Bone marrow (tissue), 2 donors: ENCODE measurements around the gene CFHR2.
"Not testable (repeated sequence)": the region's sequence is repeated elsewhere in the genome, so short reads cannot be mapped to it uniquely, and the experiment has no call there.

Experiments used
- DNase-seq, 2 donors: peaks; one replicate each; lab custom pipeline; 2025; lab: John Stamatoyannopoulos, UW

Gene CFHR2

GRCh38 chr1:196943568-196943967 lies at the start of gene CFHR2:
Gene CFHR2 (plus strand): TSS chr1:196943738. CDS start chr1:196943881, 143 bp downstream.
- not testable (repeated sequence) for DNase-seq

- DNase-seq = no peak
These were observed 47.2 kb upstream of the CFHR2 start for GRCh38 chr1:196896355-196896754.

- no peak for DNase-seq
These were observed 46.2 kb upstream of the CFHR2 start for GRCh38 chr1:196897158-196897828.

GRCh38 chr1:196902344-196902743 lies 41.2 kb upstream of the CFHR2 start:
- DNase-seq = no peak

GRCh38 chr1:196910215-196910614 lies 33.3 kb upstream of the CFHR2 start:
- no peak for DNase-seq

GRCh38 chr1:196912283-196912682 lies 31.3 kb upstream of the CFHR2 start:
- DNase-seq = not testable (repeated sequence)

GRCh38 chr1:196926839-196927238 lies 16.7 kb upstream of the CFHR2 start:
- not testable (repeated sequence) for DNase-seq

GRCh38 chr1:196932853-196933252 lies 10.7 kb upstream of the CFHR2 start:
- not testable (repeated sequence) for DNase-seq

GRCh38 chr1:196933531-196934189 lies 9.9 kb upstream of the CFHR2 start:
- no peak for DNase-seq

- not testable (repeated sequence) for DNase-seq
These were observed 2.1 kb upstream of the CFHR2 start for GRCh38 chr1:196941474-196941873.

GRCh38 chr1:196951711-196952394 lies 8.3 kb downstream of the CFHR2 start:
- DNase-seq = no peak

GRCh38 chr1:196954778-196955177 lies 11.2 kb downstream of the CFHR2 start:
- no peak for DNase-seq

- DNase-seq = no peak
These were observed 12.4 kb downstream of the CFHR2 start for GRCh38 chr1:196955926-196956325.

- no peak for DNase-seq
These were observed 17.3 kb downstream of the CFHR2 start for GRCh38 chr1:196960854-196961253.

GRCh38 chr1:196970182-196970581 lies 26.6 kb downstream of the CFHR2 start:
- no peak for DNase-seq

GRCh38 chr1:196976278-196976677 lies 32.7 kb downstream of the CFHR2 start:
- DNase-seq = no peak

GRCh38 chr1:196977278-196977677 lies 33.7 kb downstream of the CFHR2 start, which contains the start of gene CFHR5:
Gene CFHR5 (plus strand): TSS chr1:196977556. CDS start chr1:196977665, 109 bp downstream.
- no peak for DNase-seq

GRCh38 chr1:196980859-196981258 lies 37.3 kb downstream of the CFHR2 start:
- DNase-seq = no peak

- DNase-seq = not testable (repeated sequence)
These were observed 38.7 kb downstream of the CFHR2 start for GRCh38 chr1:196982247-196982646.

GRCh38 chr1:196991919-196992651 lies 48.5 kb downstream of the CFHR2 start:
- DNase-seq = not testable (repeated sequence)

- DNase-seq = no peak
These were observed 50.4 kb downstream of the CFHR2 start for GRCh38 chr1:196993916-196994315.

- no peak for DNase-seq
These were observed 53.9 kb downstream of the CFHR2 start for GRCh38 chr1:196997423-196997822.
